ENCODE measurements around the gene ESPN.

ESPN gene

GRCh38 chr1:6467744-6468688 lies 43.4 kb downstream of the ESPN start:
- DNase-seq: no peak

- DNase-seq: no peak
Observed at GRCh38 chr1:6468729-6469461, 44.3 kb downstream of the ESPN start.

GRCh38 chr1:6470132-6471085 lies 45.8 kb downstream of the ESPN start:
- DNase-seq: peak; percentile 72

- peak; percentile 78 for DNase-seq
Observed at GRCh38 chr1:6471086-6471969, 46.8 kb downstream of the ESPN start.

- DNase-seq: no peak
Observed at GRCh38 chr1:6471970-6472368, 47.4 kb downstream of the ESPN start.

- DNase-seq: no peak
Observed at GRCh38 chr1:6472391-6472790, 47.8 kb downstream of the ESPN start.

GRCh38 chr1:6473156-6473555 lies 48.6 kb downstream of the ESPN start:
- no peak for DNase-seq

- DNase-seq: no peak
Observed at GRCh38 chr1:6473974-6474814, 49.6 kb downstream of the ESPN start.

GRCh38 chr1:6474815-6475282 lies 50.3 kb downstream of the ESPN start:
- DNase-seq: no peak

- DNase-seq: peak; percentile 94
Observed at GRCh38 chr1:6475381-6476133, 51.0 kb downstream of the ESPN start.

- DNase-seq: no peak
Observed at GRCh38 chr1:6476483-6476882, 51.9 kb downstream of the ESPN start.

- no peak for DNase-seq
Observed at GRCh38 chr1:6477039-6477820, 52.7 kb downstream of the ESPN start.

GRCh38 chr1:6481820-6482219 lies 57.2 kb downstream of the ESPN start:
- DNase-seq: no peak

- DNase-seq: no peak
Observed at GRCh38 chr1:6483017-6483760, 58.6 kb downstream of the ESPN start.

GRCh38 chr1:6483761-6484117 lies 59.2 kb downstream of the ESPN start:
- DNase-seq: no peak

GRCh38 chr1:6484826-6485167 lies 60.2 kb downstream of the ESPN start:
- no peak for DNase-seq

GRCh38 chr1:6485168-6486101 lies 60.9 kb downstream of the ESPN start:
- DNase-seq: no peak
